Activated naive CD8-positive, alpha-beta T cell treated with anti-CD3 and anti-CD28 coated beads for 36 hours (primary cell): Measurements from ENCODE around the gene MYO16. TPM values are rescaled to one million over a fixed set of nuclear protein-coding genes. Genes with fewer than 3 reads are reported as not detected.

Experiments
- DNase-seq: peaks from one replicate; pipeline ENCODE4 v3.0.0; 2021
- H3K27ac Mint-ChIP-seq: one replicate; pipeline ENCODE4 v1.8.0; 2022; ENCODE audit warnings: mild to moderate bottlenecking, moderate library complexity, mixed read lengths
- H3K27me3 Mint-ChIP-seq: one replicate; pipeline ENCODE4 v1.8.0; 2022; ENCODE audit warnings: mild to moderate bottlenecking, mixed read lengths
- H3K36me3 Mint-ChIP-seq: one replicate; pipeline ENCODE4 v1.8.0; 2021; ENCODE audit warnings: mild to moderate bottlenecking, mixed read lengths
- H3K4me1 Mint-ChIP-seq: one replicate; pipeline ENCODE4 v1.8.0; 2021; ENCODE audit warnings: mixed read lengths
- H3K4me3 Mint-ChIP-seq: one replicate; pipeline ENCODE4 v1.8.0; 2022; ENCODE audit warnings: mild to moderate bottlenecking, moderate library complexity, mixed read lengths
- H3K9me3 Mint-ChIP-seq: one replicate; pipeline ENCODE4 v1.8.0; 2022; ENCODE audit warnings: mixed read lengths
- total RNA-seq, 2 experiments: library from RNA; stranded (reverse); gene quantifications; one replicate each; pipeline ENCODE4 v1.2.3, GENCODE V29; 2021

MYO16 gene
- total RNA-seq, 2 experiments from 2014 or later = not detected

DNA sequence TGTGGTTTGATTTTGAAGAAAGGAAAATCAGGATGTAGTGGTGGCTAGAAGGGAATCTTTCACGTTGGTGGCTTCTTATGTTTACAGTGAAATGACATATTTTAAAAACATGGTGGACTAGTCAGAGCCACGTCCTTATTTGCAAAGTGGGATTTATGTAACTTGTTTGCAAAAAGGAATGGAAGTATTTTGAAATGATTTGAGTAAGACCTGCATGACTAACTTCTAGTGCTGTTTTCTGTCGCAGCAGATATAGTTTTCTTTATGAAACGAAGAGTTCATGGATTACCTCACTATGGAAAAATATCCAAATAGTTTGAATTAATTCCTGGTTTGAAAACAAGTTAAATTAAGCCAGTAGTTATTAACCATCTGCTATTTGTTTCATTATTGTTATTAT, 476.5 kb downstream of the MYO16 start:
- H3K4me3 Mint-ChIP-seq = no peak overlapping the region
- no peaks in the 10 kb centered on the region for H3K4me1 Mint-ChIP-seq
- no peaks in the 10 kb centered on the region for H3K36me3 Mint-ChIP-seq
- H3K27me3 Mint-ChIP-seq = peaks cover 10% of the 10 kb centered on the region
- DNase-seq = no peak
- no peaks in the 10 kb centered on the region for H3K9me3 Mint-ChIP-seq
- H3K27ac Mint-ChIP-seq = no peak overlapping the region

DNA sequence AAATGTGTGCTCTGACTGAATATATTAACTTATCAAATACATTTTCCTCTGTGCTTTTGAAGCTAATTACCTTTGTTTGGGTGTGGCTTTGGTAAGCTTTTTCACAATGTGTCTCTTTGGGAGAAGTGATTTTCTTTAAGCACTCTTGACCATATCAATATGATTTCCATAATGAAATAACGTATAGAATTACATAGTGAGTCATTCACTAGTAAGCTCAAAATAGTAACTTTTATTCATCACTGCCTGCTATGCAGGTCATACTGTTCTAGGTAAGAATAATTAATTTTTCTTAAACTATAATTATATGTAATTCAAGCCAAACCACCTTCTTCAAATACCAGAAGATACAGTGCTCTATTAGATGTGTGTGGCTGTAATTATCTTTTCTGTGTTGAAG, 480.7 kb downstream of the MYO16 start:
- H3K4me3 Mint-ChIP-seq = no peak overlapping the region
- DNase-seq = no peak
- no peaks in the 10 kb centered on the region for H3K9me3 Mint-ChIP-seq
- H3K36me3 Mint-ChIP-seq = no peaks in the 10 kb centered on the region
- H3K27me3 Mint-ChIP-seq = peaks cover 9% of the 10 kb centered on the region
- H3K4me1 Mint-ChIP-seq = no peaks in the 10 kb centered on the region
- no peak overlapping the region for H3K27ac Mint-ChIP-seq

DNA sequence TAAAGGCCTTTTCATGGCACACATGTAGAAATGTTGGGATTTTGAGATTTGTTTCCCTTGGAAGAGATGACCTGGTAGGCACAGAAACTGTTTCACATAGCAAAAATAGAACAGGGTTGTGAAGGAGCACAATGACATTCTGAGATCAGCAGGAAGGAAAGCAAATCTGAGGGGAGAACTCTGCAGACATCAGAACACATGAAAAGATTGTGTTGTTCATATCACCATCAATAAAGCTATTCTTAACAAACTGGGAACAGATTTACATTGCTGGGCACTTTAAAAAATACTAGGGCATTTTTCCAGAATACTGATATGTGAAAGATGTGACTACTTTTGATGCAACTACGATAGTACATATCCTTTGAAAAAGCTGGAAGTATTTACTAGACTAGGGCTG, 481.7 kb downstream of the MYO16 start:
- H3K4me3 Mint-ChIP-seq = no peak overlapping the region
- peaks cover 9% of the 10 kb centered on the region for H3K27me3 Mint-ChIP-seq
- H3K4me1 Mint-ChIP-seq = no peaks in the 10 kb centered on the region
- no peak for DNase-seq
- no peaks in the 10 kb centered on the region for H3K36me3 Mint-ChIP-seq
- H3K9me3 Mint-ChIP-seq = no peaks in the 10 kb centered on the region
- no peak overlapping the region for H3K27ac Mint-ChIP-seq

DNA sequence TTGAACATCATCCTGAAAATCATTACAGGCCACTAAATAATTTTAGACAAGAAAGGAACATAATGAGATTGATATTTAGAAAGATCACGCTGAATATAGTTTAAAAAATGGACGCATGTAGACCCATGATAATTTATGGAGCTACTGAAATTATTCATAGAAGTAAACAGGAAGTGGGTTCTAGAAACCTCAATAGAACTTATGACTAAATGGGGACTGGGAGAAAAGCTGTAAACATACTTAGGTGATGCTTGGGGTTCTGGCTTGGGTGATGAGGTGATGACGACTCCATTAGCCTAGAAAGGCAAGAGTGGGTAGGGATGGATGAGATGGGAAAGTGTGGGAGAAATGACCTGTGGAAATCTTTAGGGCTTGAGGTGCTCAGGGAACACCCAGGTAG, 484.0 kb downstream of the MYO16 start:
- Mint-ChIP-seq H3K27me3 (peaks cover 4% of the 10 kb centered on the region), H3K9me3 (no peaks in the 10 kb centered on the region), H3K4me1 (no peaks in the 10 kb centered on the region), H3K36me3 (no peaks in the 10 kb centered on the region), H3K4me3 (no peak overlapping the region), H3K27ac (no peak overlapping the region)
- DNase-seq = no peak

DNA sequence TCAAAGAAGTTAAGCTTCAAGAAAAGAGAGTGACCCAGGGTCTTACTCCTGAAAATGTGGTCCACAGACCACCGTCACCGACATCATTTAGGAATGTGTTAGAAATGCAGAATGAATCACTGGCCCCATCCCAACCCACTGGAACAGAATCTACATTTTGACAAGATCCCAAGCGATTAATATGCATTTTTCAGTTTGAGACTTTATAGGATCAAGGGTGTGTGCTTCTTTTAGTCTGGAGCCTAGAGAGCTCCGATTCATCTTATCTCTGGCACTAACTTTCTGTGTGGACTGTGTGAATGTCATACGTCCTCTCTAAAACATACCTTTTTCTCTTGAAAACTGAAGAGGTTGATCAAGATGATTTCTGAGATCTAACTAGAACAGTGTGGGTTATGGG, 484.8 kb downstream of the MYO16 start:
- Mint-ChIP-seq H3K4me1 (no peaks in the 10 kb centered on the region), H3K9me3 (no peaks in the 10 kb centered on the region), H3K4me3 (no peak overlapping the region), H3K27me3 (peaks cover 4% of the 10 kb centered on the region), H3K36me3 (no peaks in the 10 kb centered on the region), H3K27ac (no peak overlapping the region)
- DNase-seq = no peak

DNA sequence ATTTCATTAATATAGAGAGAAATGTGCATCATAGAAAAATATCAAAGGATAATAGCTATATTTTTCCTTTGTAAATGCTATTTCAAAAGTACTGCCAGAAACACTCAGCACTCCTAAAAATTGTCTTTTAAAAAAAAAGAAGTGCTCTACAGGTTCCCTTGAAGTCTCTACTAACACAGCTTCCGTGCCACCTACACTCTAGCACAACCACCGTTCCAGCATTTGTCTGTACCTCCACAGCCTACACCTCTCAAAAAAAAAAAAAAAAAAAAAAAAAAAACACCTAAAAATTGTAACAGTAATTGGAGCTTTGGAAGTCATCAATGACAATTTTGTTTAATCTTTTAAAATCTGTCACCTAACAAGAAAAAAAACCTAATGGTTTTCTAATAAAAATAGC, 485.6 kb downstream of the MYO16 start:
- Mint-ChIP-seq H3K9me3 (no peaks in the 10 kb centered on the region), H3K27me3 (peaks cover 4% of the 10 kb centered on the region), H3K36me3 (no peaks in the 10 kb centered on the region), H3K27ac (no peak overlapping the region), H3K4me3 (no peak overlapping the region), H3K4me1 (no peaks in the 10 kb centered on the region)
- no peak for DNase-seq

DNA sequence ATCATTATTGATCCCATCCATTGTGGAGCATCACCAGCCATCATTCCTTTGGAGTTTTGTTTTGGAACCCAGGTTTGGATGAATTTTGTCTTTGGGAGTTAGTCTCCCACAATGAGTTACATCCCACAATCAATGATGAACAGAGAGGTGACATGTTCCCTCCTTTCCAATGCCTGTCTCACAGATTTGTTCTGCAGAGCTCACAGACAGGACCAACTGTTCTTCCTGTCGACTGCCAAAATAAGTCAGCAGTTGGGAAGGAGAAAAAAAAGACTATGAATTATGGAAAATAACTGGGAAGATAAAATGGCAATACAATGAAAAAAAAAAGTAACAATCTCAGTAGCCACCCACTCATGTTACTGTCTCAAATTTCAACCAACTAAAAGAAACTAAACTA, 489.1 kb downstream of the MYO16 start:
- H3K9me3 Mint-ChIP-seq = no peaks in the 10 kb centered on the region
- H3K27ac Mint-ChIP-seq = no peak overlapping the region
- H3K4me1 Mint-ChIP-seq = no peaks in the 10 kb centered on the region
- no peak overlapping the region for H3K4me3 Mint-ChIP-seq
- no peak for DNase-seq
- H3K36me3 Mint-ChIP-seq = no peaks in the 10 kb centered on the region
- H3K27me3 Mint-ChIP-seq = no peaks in the 10 kb centered on the region

DNA sequence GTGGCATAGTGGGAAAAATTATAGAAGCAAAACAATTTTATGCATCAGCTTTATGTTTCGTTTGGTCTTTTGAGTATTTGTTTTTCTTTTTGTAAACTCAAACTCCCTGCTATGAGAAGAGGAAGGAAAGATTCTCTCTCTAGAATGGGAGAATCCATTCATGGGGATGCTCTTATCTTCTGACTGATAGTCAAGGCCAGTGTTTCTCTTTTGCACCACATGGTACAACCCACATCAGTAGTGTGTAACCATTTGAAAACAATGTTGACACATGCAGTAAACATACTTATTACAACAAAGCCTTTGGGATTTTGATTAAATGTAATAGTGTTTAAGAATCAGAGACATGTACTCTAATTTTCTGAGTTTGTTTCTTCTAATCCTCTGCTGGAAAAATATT, 490.5 kb downstream of the MYO16 start:
- peaks cover 5% of the 10 kb centered on the region for H3K27me3 Mint-ChIP-seq
- DNase-seq = no peak
- no peaks in the 10 kb centered on the region for H3K9me3 Mint-ChIP-seq
- no peaks in the 10 kb centered on the region for H3K4me1 Mint-ChIP-seq
- no peak overlapping the region for H3K27ac Mint-ChIP-seq
- H3K36me3 Mint-ChIP-seq = no peaks in the 10 kb centered on the region
- no peak overlapping the region for H3K4me3 Mint-ChIP-seq

DNA sequence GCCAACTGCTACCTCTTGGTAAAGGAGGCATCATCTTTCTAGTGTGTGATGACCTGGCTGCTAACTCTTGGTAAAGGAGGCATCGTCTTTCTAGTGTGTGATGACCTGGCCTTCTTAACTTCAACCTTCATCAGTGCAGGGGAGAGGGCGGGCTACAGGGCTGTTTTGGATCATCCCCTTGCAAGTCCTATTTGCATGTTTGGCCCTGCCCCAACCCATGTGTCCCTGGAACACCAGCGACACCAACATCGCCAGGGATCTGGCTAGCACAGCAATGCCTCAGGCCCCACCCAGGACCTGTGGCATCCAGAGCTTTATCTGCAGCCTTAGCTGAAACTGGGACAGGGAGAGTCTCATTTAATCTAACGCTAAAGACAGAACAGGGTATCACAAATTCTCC, 492.4 kb downstream of the MYO16 start:
- Mint-ChIP-seq H3K27ac (no peak overlapping the region), H3K36me3 (no peaks in the 10 kb centered on the region), H3K9me3 (no peaks in the 10 kb centered on the region), H3K27me3 (peaks cover 5% of the 10 kb centered on the region), H3K4me3 (no peak overlapping the region), H3K4me1 (no peaks in the 10 kb centered on the region)
- no peak for DNase-seq

DNA sequence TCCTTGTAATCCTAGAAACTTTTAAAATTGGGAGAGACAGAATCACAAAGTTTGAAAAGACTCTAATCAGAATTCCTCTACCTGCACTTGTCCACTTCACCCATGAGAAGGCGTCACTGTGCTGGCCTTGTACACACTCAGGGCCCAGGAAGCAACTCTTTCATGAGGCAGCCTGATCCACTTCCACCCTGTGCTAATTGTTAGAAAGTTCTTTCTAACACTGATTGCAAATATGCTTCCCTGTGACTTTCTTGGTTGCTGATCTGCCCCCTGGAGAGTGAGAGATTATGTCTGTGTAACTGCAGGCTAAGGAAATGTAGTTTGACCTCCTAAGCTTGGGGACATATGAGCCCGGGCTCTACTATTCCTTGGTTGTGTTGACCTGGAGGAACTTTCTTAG, 494.6 kb downstream of the MYO16 start:
- Mint-ChIP-seq H3K36me3 (no peaks in the 10 kb centered on the region), H3K9me3 (no peaks in the 10 kb centered on the region), H3K27ac (no peak overlapping the region), H3K4me1 (no peaks in the 10 kb centered on the region), H3K4me3 (no peak overlapping the region), H3K27me3 (peaks cover 5% of the 10 kb centered on the region)
- DNase-seq = no peak

DNA sequence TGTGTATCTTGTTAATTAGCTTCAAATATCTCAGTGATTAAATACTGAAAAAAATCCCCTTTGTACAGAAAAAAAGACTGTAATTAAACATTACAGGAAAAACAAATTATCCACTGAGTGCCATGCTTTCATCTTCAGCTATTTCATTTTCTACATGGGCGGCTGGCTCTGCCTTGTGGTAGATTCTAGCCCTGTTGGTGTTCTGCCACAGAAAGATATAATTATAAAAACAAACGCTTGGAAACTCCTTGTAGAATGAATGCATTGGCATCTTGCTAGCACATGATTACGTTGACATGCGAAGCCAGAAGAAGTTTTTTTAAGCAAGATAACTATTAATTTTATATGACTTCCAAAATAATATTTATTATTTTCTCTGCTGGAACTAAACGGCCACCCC, 496.8 kb downstream of the MYO16 start:
- no peak overlapping the region for H3K27ac Mint-ChIP-seq
- H3K9me3 Mint-ChIP-seq = no peaks in the 10 kb centered on the region
- H3K4me3 Mint-ChIP-seq = no peak overlapping the region
- H3K36me3 Mint-ChIP-seq = no peaks in the 10 kb centered on the region
- H3K4me1 Mint-ChIP-seq = no peaks in the 10 kb centered on the region
- peaks cover 9% of the 10 kb centered on the region for H3K27me3 Mint-ChIP-seq
- DNase-seq = no peak

DNA sequence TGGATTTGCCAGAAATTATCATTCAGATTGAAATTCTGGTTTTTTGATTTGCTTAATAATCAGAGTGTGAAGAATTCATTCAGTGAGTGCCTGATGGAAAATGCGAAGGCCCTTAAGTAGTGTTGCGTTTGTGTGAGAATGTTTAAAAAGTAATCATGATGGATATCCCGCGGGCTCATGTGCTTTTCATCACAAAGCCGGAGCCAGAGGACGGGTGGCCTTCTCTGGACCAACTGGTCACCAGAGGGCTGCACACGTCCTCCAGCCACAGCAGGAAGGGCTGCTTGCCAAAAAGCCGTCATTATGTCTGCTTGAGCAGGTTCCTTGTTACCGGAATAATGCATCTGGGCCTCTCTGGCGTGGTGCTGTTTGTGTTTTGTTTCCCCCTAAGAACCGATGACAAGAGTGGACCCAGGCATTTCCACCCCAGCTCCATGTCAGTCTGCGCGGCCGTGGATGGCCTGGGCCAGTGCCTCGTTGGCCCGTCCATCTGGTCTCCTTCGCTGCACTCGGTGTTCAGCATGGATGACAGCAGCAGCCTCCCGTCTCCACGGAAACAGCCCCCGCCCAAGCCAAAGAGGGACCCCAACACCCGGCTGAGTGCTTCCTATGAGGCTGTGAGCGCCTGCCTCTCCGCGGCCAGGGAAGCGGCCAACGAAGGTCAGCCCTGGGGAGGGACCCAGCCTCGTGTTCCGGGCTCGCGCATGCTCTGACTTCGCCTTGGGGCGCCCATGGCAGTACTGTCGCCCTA, 497.7 kb downstream of the MYO16 start:
- Mint-ChIP-seq H3K9me3 (no peaks in the 10 kb centered on the region), H3K27me3 (peaks cover 9% of the 10 kb centered on the region), H3K36me3 (no peaks in the 10 kb centered on the region), H3K4me3 (no peak overlapping the region), H3K27ac (no peak overlapping the region), H3K4me1 (peaks cover 3% of the 10 kb centered on the region)
- DNase-seq = no peak

DNA sequence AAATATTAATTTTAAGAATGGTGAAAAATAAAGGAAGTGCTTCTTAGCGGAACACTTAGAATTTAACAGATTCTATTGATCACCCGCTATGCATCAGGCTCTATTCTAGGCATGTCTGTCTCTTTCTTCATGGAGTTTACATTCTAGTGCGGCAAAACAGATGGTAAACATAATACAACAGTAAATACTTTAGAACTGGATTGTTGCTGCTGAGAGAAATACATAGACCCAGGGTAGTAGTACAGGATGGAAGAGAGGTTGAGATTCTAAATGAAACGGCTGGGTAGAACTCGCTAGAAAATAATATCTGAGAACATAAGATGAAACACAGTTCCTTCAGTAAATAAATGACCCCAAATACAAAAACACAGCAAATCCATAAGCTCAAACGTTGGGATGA, 498.7 kb downstream of the MYO16 start:
- Mint-ChIP-seq H3K36me3 (no peaks in the 10 kb centered on the region), H3K4me1 (peaks cover 3% of the 10 kb centered on the region)

DNA sequence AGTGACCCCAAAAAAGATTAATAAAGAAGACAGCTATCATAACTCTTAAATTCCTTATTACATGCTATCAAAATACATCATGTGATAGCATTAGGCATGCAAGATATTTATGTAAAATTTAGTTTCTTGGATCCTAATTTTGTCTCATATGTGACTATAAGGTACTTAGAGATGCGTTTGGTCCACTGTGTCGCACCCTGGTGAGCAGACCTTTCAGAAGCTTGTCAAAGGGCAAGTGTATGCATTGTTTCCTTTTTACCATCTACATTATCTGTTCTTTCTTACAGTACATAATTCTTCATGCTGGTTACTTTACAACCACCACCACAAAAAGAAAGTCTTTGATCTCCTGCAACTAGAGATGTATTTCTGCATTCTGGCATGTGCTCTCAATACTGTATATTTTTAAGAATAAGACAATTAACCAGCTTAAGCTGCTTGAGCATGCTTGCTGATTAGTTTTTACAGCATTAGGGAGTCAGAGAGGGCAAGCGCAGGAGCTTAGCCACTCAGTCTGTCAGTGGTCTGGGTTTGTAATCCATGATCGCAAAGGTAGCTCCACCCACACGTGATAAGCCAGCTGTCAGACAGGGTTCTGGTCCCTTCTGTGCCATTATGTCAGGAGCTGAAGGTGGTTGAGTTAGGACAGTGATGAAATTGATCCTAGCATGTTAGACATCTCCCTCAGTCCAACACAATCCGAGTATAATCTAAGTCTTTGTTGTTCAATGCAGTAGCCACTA, 500.9 kb downstream of the MYO16 start:
- no peak overlapping the region for H3K4me3 Mint-ChIP-seq
- H3K9me3 Mint-ChIP-seq = no peaks in the 10 kb centered on the region
- no peak for DNase-seq
- H3K27ac Mint-ChIP-seq = no peak overlapping the region
- H3K27me3 Mint-ChIP-seq = peaks cover 14% of the 10 kb centered on the region
- no peaks in the 10 kb centered on the region for H3K36me3 Mint-ChIP-seq
- H3K4me1 Mint-ChIP-seq = peaks cover 3% of the 10 kb centered on the region

More for the DNA sequence above, 498.7 kb downstream of the MYO16 start:
- no peak for DNase-seq
- no peaks in the 10 kb centered on the region for H3K9me3 Mint-ChIP-seq
- no peak overlapping the region for H3K4me3 Mint-ChIP-seq
- peaks cover 13% of the 10 kb centered on the region for H3K27me3 Mint-ChIP-seq
- no peak overlapping the region for H3K27ac Mint-ChIP-seq

DNA sequence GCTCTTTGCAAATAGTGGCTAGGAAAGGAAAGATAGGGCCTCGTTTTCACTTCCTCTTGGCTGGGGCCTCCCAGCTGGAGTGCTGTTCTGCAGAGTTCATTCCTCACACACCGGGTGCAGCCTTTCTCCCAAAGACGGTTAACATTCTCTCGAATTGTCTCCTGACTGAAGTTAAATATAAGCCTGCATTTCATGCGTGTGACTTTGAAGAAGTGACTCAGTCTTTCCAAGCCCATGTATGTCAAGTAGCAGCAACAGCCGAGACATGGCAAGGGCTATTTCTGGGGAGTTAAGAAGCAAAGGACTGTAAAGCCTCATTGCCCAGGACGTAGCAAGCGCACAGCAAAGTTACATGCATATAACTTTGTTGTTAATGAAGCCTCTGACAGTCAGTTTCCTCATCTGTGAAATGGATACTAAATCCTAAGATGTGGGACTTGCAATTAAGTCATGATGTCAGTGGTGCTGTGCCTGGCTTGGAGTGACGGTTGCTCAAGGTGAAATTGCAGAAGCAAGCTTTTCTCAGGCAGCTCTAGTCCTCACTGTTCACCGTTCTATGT, 502.4 kb downstream of the MYO16 start:
- Mint-ChIP-seq H3K4me3 (no peak overlapping the region), H3K36me3 (no peaks in the 10 kb centered on the region), H3K27me3 (peaks cover 19% of the 10 kb centered on the region), H3K9me3 (no peaks in the 10 kb centered on the region), H3K4me1 (peaks cover 3% of the 10 kb centered on the region), H3K27ac (no peak overlapping the region)
- no peak for DNase-seq

DNA sequence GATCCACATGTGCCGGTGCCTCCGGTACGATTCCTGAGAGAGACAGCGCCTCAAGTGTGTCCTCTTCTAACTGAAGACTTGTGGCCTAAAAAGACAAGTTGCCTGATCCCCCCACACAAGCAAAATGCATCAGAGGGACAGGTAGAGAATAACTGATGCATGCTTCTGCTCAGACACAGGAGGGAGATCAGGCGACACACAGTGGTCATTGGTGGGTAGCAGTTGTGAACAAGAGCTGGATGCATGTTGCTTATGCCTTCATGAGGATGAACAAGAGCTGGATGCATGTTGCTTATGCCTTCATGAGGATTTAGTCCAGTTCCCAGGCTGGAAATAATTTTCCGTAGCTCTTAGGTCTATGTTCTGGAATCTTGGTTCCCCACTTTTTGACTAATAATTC, 505.6 kb downstream of the MYO16 start:
- H3K4me3 Mint-ChIP-seq = no peak overlapping the region
- H3K27ac Mint-ChIP-seq = no peak overlapping the region
- H3K9me3 Mint-ChIP-seq = no peaks in the 10 kb centered on the region
- peaks cover 3% of the 10 kb centered on the region for H3K4me1 Mint-ChIP-seq
- no peak for DNase-seq
- H3K36me3 Mint-ChIP-seq = peaks cover 2% of the 10 kb centered on the region
- peaks cover 29% of the 10 kb centered on the region for H3K27me3 Mint-ChIP-seq
